NT2/D1 (cell line): ENCODE measurements around the gene NKAIN2.

ENCODE experiments used
- SUZ12 ChIP-seq: IDR thresholded peaks from 2 replicates; pipeline ENCODE4 v1.6.1; 2011; ENCODE audit not compliant: insufficient read length, insufficient read depth; ENCODE audit errors: extremely low read depth
- YY1 ChIP-seq: IDR thresholded peaks from 2 replicates; pipeline ENCODE4 v1.6.1; 2011; ENCODE audit not compliant: insufficient read length, insufficient read depth
- ZNF274 ChIP-seq: IDR thresholded peaks from 2 replicates; pipeline ENCODE4 v1.6.1; 2011; ENCODE audit warnings: mild to moderate bottlenecking, low read depth, low read length

DNA sequence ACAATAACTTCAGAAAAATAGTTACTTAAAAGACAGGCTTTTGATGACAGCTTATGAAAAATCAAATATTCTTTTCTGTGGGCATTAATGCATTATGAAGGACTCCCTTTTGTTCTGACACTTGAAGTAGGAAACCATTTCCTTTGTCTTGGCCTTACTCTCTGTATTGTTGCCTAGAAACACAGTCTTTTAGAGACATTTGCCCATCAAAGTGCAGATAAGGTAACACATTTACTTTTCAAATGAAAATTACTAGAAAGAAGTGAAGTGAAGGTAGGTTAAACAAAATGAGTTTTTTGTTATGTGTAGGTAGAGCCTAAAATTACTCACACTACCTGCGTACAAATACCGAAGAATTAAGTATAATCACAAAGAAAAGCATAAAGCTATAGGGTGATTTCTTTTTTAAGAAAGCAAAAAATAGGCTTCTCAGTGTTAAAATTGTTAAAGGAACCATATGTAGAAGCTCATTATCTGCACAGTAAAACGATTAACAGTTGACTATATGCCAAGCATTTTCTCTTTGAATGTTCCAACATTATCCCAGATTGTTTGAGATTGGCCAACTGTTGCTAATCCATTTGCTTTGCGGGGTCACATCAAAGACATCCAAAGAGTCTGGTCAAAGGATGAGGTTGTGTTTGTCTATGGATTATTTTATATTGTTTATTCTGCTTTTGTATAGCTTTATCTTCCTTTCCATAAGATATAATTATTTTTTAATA, 616.6 kb downstream of the NKAIN2 start:
- no peak for TF ChIP-seq ZNF274
- TF ChIP-seq YY1 = no peak
- no peak for TF ChIP-seq SUZ12
